IMR-90 (cell line): ENCODE measurements around the gene BCAS4. TPM values are rescaled to one million over a fixed set of nuclear protein-coding genes. Genes with fewer than 3 reads are reported as not detected.

Source experiments
- ATAC-seq: fragments of 200-7000 bp; cut with Tn5 transposase; 2 replicates; pipeline ENCODE4 v1.9.1; 2020; ENCODE audit warnings: low read depth, mild to moderate bottlenecking, moderate library complexity
- BruUV-seq: library from RNA; stranded (reverse); fragments of 400-500 nt; replicated peaks from 2 replicates; lab custom pipeline; 2021; lab: Mats Ljungman, UMichigan
- CTCF ChIA-PET: fragments of 300-600 bp; formaldehyde crosslinking; extraction: SDS; loops from one replicate; lab custom pipeline; 2021; ENCODE audit warnings: antibody characterized with exemption; lab: Yijun Ruan, JAX
- POLR2A ChIA-PET: fragments of 300-600 bp; sonication (Branson Sonifier 250); formaldehyde crosslinking; loops from one replicate; lab custom pipeline; 2022; ENCODE audit warnings: antibody characterized with exemption; ENCODE audit not compliant: unreplicated experiment; lab: Charles Lee
- DNase-seq: peaks from one replicate; pipeline ENCODE4 v3.0.0; 2013
- H2AFZ ChIP-seq: replicated peaks from 2 replicates; pipeline ENCODE3; 2013; ENCODE audit warnings: low read length, mild to moderate bottlenecking; ENCODE audit not compliant: poor library complexity
- H2AK5ac ChIP-seq: 2 replicates; pipeline ENCODE4 v1.6.1; 2013; ENCODE audit warnings: low read depth, low read length, inconsistent platforms
- H2AK9ac ChIP-seq: replicated peaks from 2 replicates; pipeline ENCODE3; 2013; ENCODE audit warnings: mild to moderate bottlenecking, low read depth, low read length, moderate library complexity; ENCODE audit not compliant: poor library complexity
- H2BK120ac ChIP-seq: 2 replicates; pipeline ENCODE4 v1.6.1; 2013; ENCODE audit warnings: low read depth, low read length, inconsistent platforms
- H2BK15ac ChIP-seq: 3 replicates; pipeline ENCODE4 v1.6.1; 2013; ENCODE audit warnings: low read depth, low read length, inconsistent platforms
- H2BK20ac ChIP-seq: 2 replicates; pipeline ENCODE4 v1.6.1; 2013; ENCODE audit warnings: low read depth, mild to moderate bottlenecking, inconsistent platforms, low read length, moderate library complexity
- H2BK5ac ChIP-seq: 2 replicates; pipeline ENCODE4 v1.6.1; 2013; ENCODE audit warnings: mild to moderate bottlenecking, low read depth, low read length, inconsistent platforms; ENCODE audit not compliant: poor library complexity, severe bottlenecking
- H3K14ac ChIP-seq: replicated peaks from 2 replicates; pipeline ENCODE4 v1.6.1; 2013; ENCODE audit warnings: low read depth, low read length, inconsistent platforms
- H3K18ac ChIP-seq: 2 replicates; pipeline ENCODE4 v1.6.1; 2013; ENCODE audit warnings: low read depth, low read length, control low read depth
- H3K23ac ChIP-seq: 2 replicates; pipeline ENCODE4 v1.6.1; 2013; ENCODE audit warnings: low read depth, low read length, inconsistent platforms
- H3K27ac ChIP-seq: 2 replicates; pipeline ENCODE4 v1.5.1; 2013; ENCODE audit warnings: mild to moderate bottlenecking, control low read depth, low read length; ENCODE audit not compliant: insufficient read depth
- H3K27me3 ChIP-seq: 2 replicates; pipeline ENCODE4 v1.6.1; 2013; ENCODE audit warnings: low read length; ENCODE audit not compliant: control insufficient read depth, insufficient read depth
- H3K36me3 ChIP-seq: 2 replicates; pipeline ENCODE4 v1.6.1; 2013; ENCODE audit warnings: low read length, mixed read lengths; ENCODE audit not compliant: control insufficient read depth, insufficient read depth
- H3K4ac ChIP-seq: 2 replicates; pipeline ENCODE4 v1.6.1; 2013; ENCODE audit warnings: low read depth, low read length, inconsistent platforms
- H3K4me1 ChIP-seq: 2 replicates; pipeline ENCODE4 v1.6.1; 2013; ENCODE audit warnings: low read length, mixed read lengths; ENCODE audit not compliant: control insufficient read depth, insufficient read depth
- H3K4me2 ChIP-seq: 2 replicates; pipeline ENCODE4 v1.6.1; 2013; ENCODE audit warnings: low read depth, mild to moderate bottlenecking, control low read depth, low read length, moderate library complexity
- H3K4me3 ChIP-seq: 2 replicates; pipeline ENCODE4 v1.5.1; 2013; ENCODE audit warnings: low read depth, mild to moderate bottlenecking, control low read depth, low read length, moderate library complexity; ENCODE audit not compliant: insufficient read depth
- H3K56ac ChIP-seq: 2 replicates; pipeline ENCODE4 v1.6.1; 2013; ENCODE audit warnings: low read length, inconsistent platforms; ENCODE audit not compliant: insufficient read depth; ENCODE audit errors: extremely low read depth
- H3K79me1 ChIP-seq, 2 experiments: 2 replicates each; pipeline ENCODE4 v1.6.1; 2013; ENCODE audit warnings: low read length in 2 of 2, inconsistent platforms in 1 of 2, low read depth in 1 of 2
- H3K9ac ChIP-seq: 2 replicates; pipeline ENCODE4 v1.6.1; 2013; ENCODE audit warnings: low read depth, low read length, control low read depth
- H3K9me1 ChIP-seq: 2 replicates; pipeline ENCODE4 v1.6.1; 2013; ENCODE audit warnings: low read length, inconsistent platforms; ENCODE audit not compliant: insufficient read depth
- H3K9me3 ChIP-seq: 2 replicates; pipeline ENCODE4 v1.6.1; 2013; ENCODE audit warnings: low read length; ENCODE audit not compliant: control insufficient read depth, insufficient read depth
- H4K20me1 ChIP-seq: 2 replicates; pipeline ENCODE4 v1.6.1; 2013; ENCODE audit warnings: low read length, inconsistent platforms; ENCODE audit not compliant: insufficient read depth
- H4K5ac ChIP-seq: 2 replicates; pipeline ENCODE4 v1.6.1; 2013; ENCODE audit warnings: mild to moderate bottlenecking, low read depth, low read length, control low read depth
- H4K8ac ChIP-seq, 2 experiments: 2 replicates each; pipeline ENCODE4 v1.6.1; 2013; ENCODE audit warnings: low read depth in 2 of 2, low read length in 2 of 2, control low read depth in 1 of 2, inconsistent platforms in 1 of 2
- H4K91ac ChIP-seq: 2 replicates; pipeline ENCODE4 v1.6.1; 2013; ENCODE audit warnings: low read depth, low read length, inconsistent platforms; ENCODE audit not compliant: insufficient read depth
- BHLHE40 ChIP-seq: fragments of 150-350 bp; IDR thresholded peaks from 2 replicates; pipeline ENCODE4 v1.6.1; 2016; ENCODE audit warnings: mild to moderate bottlenecking, low read depth, low read length
- CHD1 ChIP-seq: IDR thresholded peaks from 2 replicates; pipeline ENCODE4 v1.6.1; 2012; ENCODE audit warnings: low read depth, low read length, improper control_type of control experiment
- ELK1 ChIP-seq: fragments of 150-350 bp; IDR thresholded peaks from 2 replicates; pipeline ENCODE4 v1.6.1; 2016; ENCODE audit warnings: low read depth, mild to moderate bottlenecking, low read length, moderate library complexity, borderline replicate concordance
- MAFK ChIP-seq: IDR thresholded peaks from 2 replicates; pipeline ENCODE4 v1.6.1; 2012; ENCODE audit warnings: low read depth, low read length, improper control_type of control experiment
- MAZ ChIP-seq: IDR thresholded peaks from 2 replicates; pipeline ENCODE4 v1.6.1; 2012; ENCODE audit warnings: low read depth, mild to moderate bottlenecking, low read length, improper control_type of control experiment, moderate library complexity, borderline replicate concordance
- MXI1 ChIP-seq: IDR thresholded peaks from 2 replicates; pipeline ENCODE4 v1.6.1; 2012; ENCODE audit warnings: low read depth, mild to moderate bottlenecking, low read length, moderate library complexity, borderline replicate concordance
- NFE2L2 ChIP-seq: fragments of 150-350 bp; IDR thresholded peaks from 2 replicates; pipeline ENCODE4 v1.6.1; 2016; ENCODE audit warnings: low read depth, mild to moderate bottlenecking, low read length
- RAD21 ChIP-seq: IDR thresholded peaks from 2 replicates; pipeline ENCODE4 v1.6.1; 2012; ENCODE audit warnings: low read length, improper control_type of control experiment
- SMC3 ChIP-seq: fragments of 150-350 bp; IDR thresholded peaks from 2 replicates; pipeline ENCODE4 v1.6.1; 2016; ENCODE audit warnings: low read depth, mild to moderate bottlenecking, antibody characterized with exemption, low read length, moderate library complexity
- WGBS, 2 experiments: methylation state at CpG; one replicate each; pipeline versions ENCODE4 v1.1.5 to v1.1.7; 2013; ENCODE audit warnings: missing lambda C conversion rate in 2 of 2; ENCODE audit not compliant: insufficient read length in 1 of 2; ENCODE audit errors: extremely low coverage in 2 of 2; 5-methylcytosine and 5-hydroxymethylcytosine counted together
- dilution Hi-C: fragments of 300-500 bp; cut with HindIII; formaldehyde crosslinking; loops from one replicate; pipeline ENCODE4 v1.14.3; 2018; ENCODE audit warnings: low sequenced_read_pairs; ENCODE audit not compliant: unreplicated experiment
- in situ Hi-C: fragments of 300-500 bp; cut with MboI; formaldehyde crosslinking; loops from 3 replicates; pipeline ENCODE4 v1.14.3; 2019; ENCODE audit warnings: low sequenced_read_pairs, inconsistent platforms, mixed read lengths
- intact Hi-C: fragments of 100-400 bp; cut with micrococcal nuclease; formaldehyde crosslinking; loops from 2 replicates; pipeline ENCODE4 v1.10.0; 2022
- polyA plus RNA-seq, 3 experiments: library from polyadenylated mRNA; depleted of rRNA; stranded (reverse); fragments of >200 nt; gene quantifications; 2 replicates each; pipeline ENCODE4 v1.2.3, GENCODE V29; 2012; ENCODE audit warnings: low replicate concordance in 1 of 3
- total RNA-seq: library from RNA; depleted of rRNA; stranded (reverse); fragments of >200 nt; gene quantifications from 2 replicates; pipeline ENCODE4 v1.2.3, GENCODE V29; 2012

BCAS4 gene
- total and polyA plus RNA-seq, 2 of the 4 experiments (the other 2 are of a cell fraction): 42.7 to 47.5 TPM

DNA sequence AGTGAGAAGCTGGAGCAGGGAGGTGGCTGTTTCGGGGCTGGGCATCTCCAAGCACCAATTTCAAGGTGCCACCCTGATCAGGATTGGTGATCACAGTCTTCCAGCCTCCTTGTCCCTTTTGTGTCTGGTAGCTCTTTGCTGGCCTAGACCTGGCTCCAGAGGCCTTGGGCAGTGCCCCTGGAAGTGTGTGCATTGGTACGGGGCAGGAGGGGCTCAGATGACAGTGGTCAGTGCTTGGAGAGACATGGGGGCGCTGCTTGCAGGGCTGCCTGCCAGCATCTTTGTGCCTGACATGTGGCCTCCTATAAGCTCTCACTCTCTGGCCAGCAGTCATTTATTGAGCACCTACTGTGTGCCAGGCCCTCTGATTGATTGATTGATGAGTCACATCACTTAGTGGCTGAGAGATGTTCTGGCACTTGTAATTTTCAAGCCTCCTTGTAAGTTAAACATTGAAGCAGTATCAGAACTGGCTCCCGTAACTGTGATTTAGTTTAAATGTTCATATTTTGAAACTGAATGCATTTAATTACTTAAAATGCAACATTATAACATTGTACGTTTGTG lies 61.7 kb downstream of the BCAS4 start:
- H3K14ac ChIP-seq: no peak overlapping the region
- WGBS, 2 experiments: no CpG with 5 or more reads among the region's 5 CpGs
- no peak overlapping the region for H2BK5ac ChIP-seq
- H3K27me3 ChIP-seq: no peaks in the 10 kb centered on the region
- H3K27ac ChIP-seq: no peak overlapping the region
- H3K9ac ChIP-seq: no peak overlapping the region
- H4K20me1 ChIP-seq: 0 out of 2 replicates have a peak, but pooled peaks cover 7% of the 10 kb centered on the region
- POLR2A ChIA-PET: no interaction called here
- H3K4me1 ChIP-seq: peaks cover 5% of the 10 kb centered on the region; the same call in 1 of the 2 replicates
- 0 out of 2 replicates have a peak, but pooled peaks cover 3% of the 10 kb centered on the region for H3K9me1 ChIP-seq
- H2AFZ ChIP-seq: no peak overlapping the region
- H2BK15ac ChIP-seq: no peak overlapping the region
- H3K9me3 ChIP-seq: no peaks in the 10 kb centered on the region
- no peak overlapping the region for H2AK9ac ChIP-seq
- no peak overlapping the region for H3K4me2 ChIP-seq
- TF ChIP-seq SMC3: no peak
- no peak for TF ChIP-seq BHLHE40
- TF ChIP-seq RAD21: no peak
- no peak for TF ChIP-seq NFE2L2
- TF ChIP-seq ELK1: no peak
- TF ChIP-seq MXI1: no peak
- TF ChIP-seq CHD1: no peak
- no peak for TF ChIP-seq MAZ
- TF ChIP-seq MAFK: no peak
- H4K8ac ChIP-seq: no peak overlapping the region
- no peak for ATAC-seq
- intact Hi-C loops: no loop called here
- no peak overlapping the region for H2BK120ac ChIP-seq
- no peak overlapping the region for H3K4ac ChIP-seq
- dilution Hi-C loops: no loop called here
- no peak overlapping the region for H3K56ac ChIP-seq
- H3K79me1 ChIP-seq: peaks cover 0 to 5% of the 10 kb centered on the region in 2 experiments; a peak in 2 of 4 replicates
- in situ Hi-C loops: no loop called here
- no TSS peak for BruUV-seq
- no peak overlapping the region for H3K23ac ChIP-seq
- H4K91ac ChIP-seq: no peak overlapping the region
- no peak overlapping the region for H3K4me3 ChIP-seq
- no peak overlapping the region for H2BK20ac ChIP-seq
- no peak overlapping the region for H3K18ac ChIP-seq
- no peak for DNase-seq
- H2AK5ac ChIP-seq: no peak overlapping the region
- no peaks in the 10 kb centered on the region for H3K36me3 ChIP-seq
- H4K5ac ChIP-seq: no peak overlapping the region
- CTCF ChIA-PET: no interaction called here
